Stimulated activated CD4-positive, alpha-beta T cell treated with anti-CD3 and anti-CD28 coated beads, Interleukin-12 subunit alpha, Interleukin-12 subunit beta, amount 100 ng/mL, for 24 hours (primary cell): ENCODE data around the gene CERS6.
"Not testable (repeated sequence)": the region's sequence is repeated elsewhere in the genome, so short reads cannot be mapped to it uniquely, and the experiment has no call there.

Experiments used
- DNase-seq, 2 experiments: peaks; one replicate each; pipeline ENCODE4 v3.0.0-alpha.2; 2020; ENCODE audit warnings: low read depth in 2 of 2

Gene CERS6

DNA sequence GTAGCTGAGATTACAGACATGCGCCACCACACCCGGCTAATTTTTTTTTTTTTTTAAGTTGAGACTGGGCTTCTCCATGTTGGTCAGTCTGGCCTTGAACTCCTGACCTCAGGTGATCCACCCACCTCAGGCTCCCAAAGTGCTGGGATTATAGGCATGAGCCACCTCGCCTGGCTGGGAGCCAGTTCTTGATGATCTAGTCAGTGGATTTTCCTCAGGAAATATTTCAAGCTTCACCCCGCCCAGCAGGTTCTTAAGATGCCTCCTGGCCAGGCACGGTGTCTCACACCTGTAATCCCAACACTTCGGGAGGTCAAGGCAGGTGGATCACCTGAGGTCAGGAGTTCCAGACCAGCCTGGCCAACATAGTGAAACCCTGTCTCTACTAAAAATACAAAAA lies 312.3 kb downstream of the CERS6 start:
- not testable (repeated sequence) for DNase-seq

GRCh38 chr2:168770796-168771195 lies 314.7 kb downstream of the CERS6 start:
- DNase-seq: no peak

GRCh38 chr2:168772704-168773103 lies 316.6 kb downstream of the CERS6 start:
- no peak for DNase-seq

- DNase-seq: no peak
These were observed 317.1 kb downstream of the CERS6 start for GRCh38 chr2:168773128-168773527.

GRCh38 chr2:168773719-168774521 lies 317.8 kb downstream of the CERS6 start:
- peak in 1 of 2 experiments; percentile 9 for DNase-seq

GRCh38 chr2:168775837-168776236 lies 319.8 kb downstream of the CERS6 start:
- DNase-seq: no peak

DNA sequence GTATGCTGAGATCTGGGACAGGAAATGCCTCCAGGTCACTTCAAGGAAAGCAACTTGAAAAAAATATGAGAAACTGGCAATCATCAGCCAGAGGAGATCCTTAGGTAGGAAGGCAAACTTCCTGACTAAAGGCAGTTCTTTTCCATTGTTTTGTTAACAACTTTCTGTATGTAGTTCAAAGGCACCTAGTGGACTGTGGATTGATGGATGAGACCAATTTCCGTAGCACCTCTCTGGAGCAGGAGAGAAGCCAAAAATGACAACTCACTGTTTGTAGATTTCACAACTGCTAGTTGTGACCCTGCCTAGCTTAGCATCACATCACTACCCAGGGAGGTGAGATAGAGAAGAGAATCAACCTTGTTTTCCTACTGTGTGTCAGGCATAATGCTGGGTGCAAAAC lies 324.6 kb downstream of the CERS6 start:
- no peak for DNase-seq

DNA sequence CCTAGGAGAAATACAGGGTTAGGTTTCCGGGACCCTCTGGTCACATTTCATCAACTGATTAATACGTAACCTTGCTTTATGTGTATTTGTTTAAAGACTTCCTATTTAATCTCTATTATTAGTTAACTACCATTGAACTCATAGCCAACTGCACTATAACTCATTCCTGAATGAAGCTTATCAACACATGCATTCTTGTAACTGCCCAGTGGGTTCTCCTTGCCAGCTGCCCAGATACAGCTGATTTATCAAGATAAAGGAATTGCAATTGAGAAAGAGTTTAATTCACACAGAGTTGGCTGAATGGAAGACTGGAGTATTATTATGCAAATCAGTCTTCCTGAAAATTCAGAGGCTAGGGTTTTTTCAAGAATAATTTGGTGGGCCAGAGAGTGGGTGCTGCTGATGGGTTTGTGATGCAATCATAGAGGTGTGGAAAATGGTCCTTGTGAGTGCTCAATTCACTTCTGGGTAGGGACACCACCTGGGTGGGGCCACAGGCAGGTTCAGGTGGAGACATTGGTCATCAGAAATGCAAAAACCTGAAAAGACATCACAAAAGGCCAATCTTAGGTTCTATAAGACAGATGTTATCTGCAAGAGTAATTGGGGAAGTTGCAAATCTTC lies 325.2 kb downstream of the CERS6 start:
- no peak for DNase-seq

- DNase-seq: no peak
These were observed 326.2 kb downstream of the CERS6 start for GRCh38 chr2:168782271-168782670.

DNA sequence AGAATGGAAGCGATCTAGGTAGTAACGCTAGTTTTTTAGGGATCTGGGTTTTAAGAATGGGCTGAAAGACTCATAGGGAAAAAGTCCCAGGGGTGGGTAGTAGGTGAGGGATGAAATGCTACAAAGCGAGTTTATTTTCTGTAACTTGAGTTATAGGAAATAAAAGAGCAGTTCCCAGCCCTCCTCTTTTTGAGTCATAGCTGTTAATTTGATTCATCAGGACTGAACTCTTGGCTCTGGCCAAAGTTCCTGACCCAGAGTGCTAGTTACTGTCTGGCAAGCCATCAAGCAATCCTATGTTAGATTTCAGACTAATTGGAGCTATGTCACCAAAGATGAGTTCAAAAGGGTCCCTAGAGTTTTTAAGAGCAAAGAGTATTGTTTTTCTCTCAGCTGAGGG lies 328.9 kb downstream of the CERS6 start:
- no peak for DNase-seq

- DNase-seq: no peak
These were observed 331.2 kb downstream of the CERS6 start for GRCh38 chr2:168787098-168787781.

- no peak for DNase-seq
These were observed 331.8 kb downstream of the CERS6 start for GRCh38 chr2:168787782-168788376.

GRCh38 chr2:168789776-168790175 lies 333.7 kb downstream of the CERS6 start:
- no peak for DNase-seq

DNA sequence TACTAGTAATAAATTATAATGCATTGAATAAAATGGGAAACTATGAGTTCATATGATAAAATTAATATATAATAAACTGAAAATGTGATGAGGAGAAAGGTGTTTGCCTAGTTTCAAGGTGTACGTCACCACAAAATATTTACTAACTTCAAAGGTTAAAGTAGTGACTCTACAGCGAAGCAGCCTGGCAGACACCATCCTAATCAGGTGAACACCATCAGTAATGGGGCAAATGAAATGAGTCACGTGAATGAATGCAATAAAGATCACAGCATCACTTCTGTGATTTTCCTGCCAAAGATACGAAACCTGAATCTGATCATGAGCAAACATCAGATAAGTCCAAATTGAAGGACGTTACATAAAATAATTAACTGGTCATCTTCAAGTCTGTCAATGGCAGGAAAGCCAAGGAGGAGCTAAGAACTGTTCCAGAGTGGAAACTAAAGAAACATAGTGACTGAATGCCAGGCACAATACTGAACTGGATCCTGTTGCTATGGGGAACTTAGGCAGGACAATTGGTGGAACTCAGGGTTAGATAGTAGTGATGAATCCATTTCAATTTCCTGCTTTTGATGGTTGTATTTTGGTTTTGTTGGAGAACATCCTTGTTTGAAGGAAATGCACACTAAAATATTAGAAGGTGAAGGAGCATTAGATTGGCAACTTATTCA lies 334.3 kb downstream of the CERS6 start:
- no peak for DNase-seq

- DNase-seq: not testable (repeated sequence)
These were observed 335.1 kb downstream of the CERS6 start for GRCh38 chr2:168791140-168791539.

- no peak for DNase-seq
These were observed 337.5 kb downstream of the CERS6 start for GRCh38 chr2:168793596-168793995.

- no peak for DNase-seq
These were observed 338.9 kb downstream of the CERS6 start for GRCh38 chr2:168794968-168795367.

GRCh38 chr2:168796090-168796577 lies 340.1 kb downstream of the CERS6 start:
- no peak for DNase-seq

- no peak for DNase-seq
These were observed 340.7 kb downstream of the CERS6 start for GRCh38 chr2:168796583-168797285.

DNA sequence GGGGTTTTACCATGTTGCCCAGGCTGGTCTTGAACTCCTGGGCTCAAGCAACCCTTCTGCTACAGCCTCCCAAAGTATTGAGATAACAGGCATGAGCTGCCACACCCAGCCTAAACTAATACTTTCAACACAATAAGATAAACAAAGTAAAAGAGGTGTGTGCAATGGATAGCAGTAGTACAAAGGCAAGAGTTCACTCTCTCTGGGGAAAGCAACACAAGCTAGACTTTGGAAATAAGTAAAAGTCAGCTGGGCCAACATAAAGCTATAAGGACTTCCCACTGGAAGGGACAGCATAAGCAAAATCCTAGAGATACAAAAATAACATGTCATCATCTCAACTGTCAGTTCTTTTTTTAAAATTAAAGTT lies 341.2 kb downstream of the CERS6 start:
- DNase-seq: no peak
